GM12878 (cell line): Measurements from ENCODE around the gene CHAC1. TPM values are rescaled to one million over a fixed set of nuclear protein-coding genes. Genes with fewer than 3 reads are reported as not detected.

Experiments used
- ATAC-seq: fragments of 200-7000 bp; cut with Tn5 transposase; 3 replicates; pipeline ENCODE4 v1.9.1; 2020; ENCODE audit warnings: mild to moderate bottlenecking, moderate library complexity
- BruUV-seq: library from RNA; stranded (reverse); fragments of 400-500 nt; replicated peaks from 2 replicates; lab custom pipeline; 2021; lab: Mats Ljungman, UMichigan
- CTCF ChIA-PET: fragments of 300-600 bp; sonication (Branson Sonifier 250); formaldehyde crosslinking; extraction: SDS; loops from one replicate; lab custom pipeline; 2021; ENCODE audit warnings: inconsistent platforms; lab: Yijun Ruan, JAX
- POLR2A ChIA-PET: fragments of 350-600 bp; formaldehyde crosslinking; extraction: SDS; loops from one replicate; lab custom pipeline; 2021; ENCODE audit warnings: inconsistent platforms; lab: Charles Lee
- RAD21 ChIA-PET: fragments of 300-600 bp; sonication (Branson Sonifier 250); formaldehyde crosslinking; loops from one replicate; lab custom pipeline; 2023; ENCODE audit warnings: antibody characterized with exemption; ENCODE audit not compliant: unreplicated experiment; lab: Charles Lee
- SMC1A ChIA-PET: fragments of 300-600 bp; sonication (Branson Sonifier 250); formaldehyde crosslinking; loops from one replicate; lab custom pipeline; 2023; ENCODE audit not compliant: unreplicated experiment, uncharacterized antibody; lab: Charles Lee
- DNase-seq: peaks from one replicate; pipeline ENCODE4 v3.0.0-alpha.2; 2011; ENCODE audit warnings: low read depth, low spot score
- FAIRE-seq: peaks from 3 replicates; lab custom pipeline; 2011; peaks lifted over from hg19 to GRCh38; lab: Jason Lieb, UNC
- H2AFZ ChIP-seq: 2 replicates; pipeline ENCODE4 v1.6.0; 2011; ENCODE audit warnings: low read depth, low read length, control low read depth; ENCODE audit not compliant: control insufficient read depth
- H3K27ac ChIP-seq: 2 replicates; pipeline ENCODE4 v1.5.1; 2011; ENCODE audit warnings: control low read depth; ENCODE audit not compliant: control insufficient read depth, insufficient read depth
- H3K27me3 ChIP-seq, 2 experiments: replicated peaks in 1 of 2; 2 replicates each; pipeline versions ENCODE4 v1.6.0 to v1.6.1; 2011; ENCODE audit warnings: low read length in 1 of 2; ENCODE audit not compliant: control insufficient read depth in 2 of 2, insufficient read depth in 2 of 2
- H3K36me3 ChIP-seq, 2 experiments: 2 replicates each; pipeline ENCODE4 v1.5.1; 2011; ENCODE audit warnings: low read length in 1 of 2; ENCODE audit not compliant: control insufficient read depth in 2 of 2, insufficient read depth in 2 of 2
- H3K4me1 ChIP-seq: 2 replicates; pipeline ENCODE4 v1.6.1; 2011; ENCODE audit warnings: mild to moderate bottlenecking, low read length, moderate library complexity, mixed read lengths; ENCODE audit not compliant: control insufficient read depth, insufficient read depth
- H3K4me2 ChIP-seq: 2 replicates; pipeline ENCODE4 v1.6.0; 2011; ENCODE audit warnings: control low read depth; ENCODE audit not compliant: control insufficient read depth, insufficient read depth
- H3K4me3 ChIP-seq: fragments of 200-600 bp; sonication (generic); 2 replicates; pipeline ENCODE4 v1.5.1; 2016
- H3K79me2 ChIP-seq: 2 replicates; pipeline ENCODE4 v1.6.0; 2011; ENCODE audit warnings: low read length; ENCODE audit not compliant: control insufficient read depth, insufficient read depth
- H3K9ac ChIP-seq: 2 replicates; pipeline ENCODE4 v1.8.0; 2011; ENCODE audit warnings: low read length, control low read depth, mixed read lengths; ENCODE audit not compliant: control insufficient read depth, insufficient read depth
- H3K9me3 ChIP-seq: replicated peaks from 3 replicates; pipeline ENCODE4 v1.5.1; 2011; ENCODE audit warnings: mild to moderate bottlenecking, low read length; ENCODE audit not compliant: control insufficient read depth, insufficient read depth
- H4K20me1 ChIP-seq: 2 replicates; pipeline ENCODE4 v1.6.0; 2011; ENCODE audit not compliant: control insufficient read depth, insufficient read depth
- BCL11A ChIP-seq: IDR thresholded peaks from 2 replicates; pipeline ENCODE4 v1.6.1; 2011; ENCODE audit warnings: low read depth, low read length
- ESRRA ChIP-seq: IDR thresholded peaks from 2 replicates; pipeline ENCODE4 v1.6.1; 2012; ENCODE audit warnings: mild to moderate bottlenecking, low read length, improper control_type of control experiment
- ETV6 ChIP-seq, 2 experiments: fragments of 450-650 bp in 1 of 2; IDR thresholded peaks in 1 of 2; conservative IDR thresholded peaks in 1 of 2; 2 replicates each; pipeline ENCODE4 v1.6.1; 2014; ENCODE audit warnings: antibody characterized with exemption in 1 of 2, borderline replicate concordance in 1 of 2, low read depth in 1 of 2, mild to moderate bottlenecking in 1 of 2, moderate library complexity in 1 of 2
- TCF7 ChIP-seq: IDR thresholded peaks from 2 replicates; pipeline ENCODE4 v1.6.1; 2014; ENCODE audit warnings: antibody characterized with exemption, borderline replicate concordance
- WGBS: methylation state at CpG from one replicate; pipeline ENCODE4 v1.1.6; 2016; ENCODE audit warnings: low lambda C conversion rate; ENCODE audit not compliant: insufficient replicate concordance, insufficient coverage; ENCODE audit errors: missing lambda C conversion rate; 5-methylcytosine and 5-hydroxymethylcytosine counted together
- in situ Hi-C: fragments of 300-500 bp; cut with MboI; formaldehyde crosslinking; loops from 9 replicates; pipeline ENCODE4 v1.14.3; 2018; ENCODE audit warnings: mixed read lengths
- intact Hi-C: fragments of 100-400 bp; cut with micrococcal nuclease; formaldehyde crosslinking; loops from one replicate; pipeline ENCODE4 v1.14.2; 2022; ENCODE audit not compliant: unreplicated experiment
- polyA plus RNA-seq, 11 experiments: library from polyadenylated mRNA; depleted of rRNA in 4 of 11; unstranded in 6 of 11; stranded (reverse) in 5 of 11; fragments of >200 nt; fragmentation: Nextera tagmentation in 4 of 11; fragmentation: Illumina TruSeq in 1 of 11; extraction: Ambion mirVana in 4 of 11; extraction: Trizol in 1 of 11; gene quantifications; 1 replicate in 1 of 11; 2 replicates in 10 of 11; pipeline versions ENCODE4 v1.2.1 to v1.2.3, GENCODE V29; 2011 to 2016; ENCODE audit warnings: inconsistent platforms in 2 of 11, missing spikeins in 2 of 11, low read depth in 1 of 11
- total RNA-seq, 4 experiments: library from RNA; depleted of rRNA in 3 of 4; stranded (reverse); fragments of >200 nt in 3 of 4; fragmentation: Illumina TruSeq in 1 of 4; extraction: Trizol in 1 of 4; gene quantifications; 2 replicates each; pipeline versions ENCODE4 v1.2.1 to v1.2.3, GENCODE V29; 2013 to 2021

The CHAC1 gene
- total and polyA plus RNA-seq, 10 of the 15 experiments (the other 5 are each of a cell fraction or from before 2014, with no cell fraction given) = 0.37 to 5.9 (median 3.3) TPM

DNA sequence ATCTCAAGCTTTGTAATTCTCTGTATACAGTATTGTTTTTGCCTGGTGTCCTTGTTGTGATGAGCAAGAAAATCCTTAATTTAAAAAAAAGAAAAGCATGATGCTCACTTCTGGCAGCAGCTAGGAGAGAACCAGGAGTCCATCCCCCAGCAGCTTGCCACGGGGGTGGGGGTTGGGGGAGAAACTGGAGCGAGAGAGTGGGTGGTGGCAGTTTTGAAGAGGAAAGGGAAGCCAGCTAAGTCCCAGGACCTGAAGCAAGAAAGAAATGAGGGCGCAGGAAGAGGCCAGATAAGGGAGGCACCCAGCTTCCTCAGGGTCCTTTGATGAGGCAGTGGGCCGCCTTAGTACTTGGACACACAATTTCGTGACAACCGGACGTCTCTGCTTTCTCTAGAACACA lies 23.5 kb downstream of the CHAC1 start:
- CTCF ChIA-PET = interaction anchor here (0.9 kb wide), 1 partner anchor 46 kb away, joined by 3 read pairs; no protein-coding TSS in a partner anchor
- in situ Hi-C loops (no loop called here), intact Hi-C loops (no loop called here)
- no TSS peak for BruUV-seq
- Histone ChIP-seq H4K20me1 (no peaks in the 10 kb centered on the region), H3K36me3 (peaks cover 0 to 24% of the 10 kb centered on the region in 2 experiments; a peak in 3 of 4 replicates), H3K9ac (no peak overlapping the region), H3K79me2 (no peaks in the 10 kb centered on the region), H3K9me3 (no peaks in the 10 kb centered on the region), H3K4me2 (no peak overlapping the region), H3K27me3 (no peaks in the 10 kb centered on the region), H3K4me3 (no peak overlapping the region), H2AFZ (no peak overlapping the region), H3K27ac (no peak overlapping the region), H3K4me1 (no peaks in the 10 kb centered on the region)
- no peak for FAIRE-seq
- POLR2A ChIA-PET = no interaction called here
- no peak for ATAC-seq
- SMC1A ChIA-PET = no interaction called here
- 94% methylated on average over 7 of the region's 7 CpGs for WGBS
- RAD21 ChIA-PET = no interaction called here
- no peak for TF ChIP-seq TCF7
- TF ChIP-seq ESRRA = no peak
- no peak for TF ChIP-seq BCL11A
- DNase-seq = no peak

DNA sequence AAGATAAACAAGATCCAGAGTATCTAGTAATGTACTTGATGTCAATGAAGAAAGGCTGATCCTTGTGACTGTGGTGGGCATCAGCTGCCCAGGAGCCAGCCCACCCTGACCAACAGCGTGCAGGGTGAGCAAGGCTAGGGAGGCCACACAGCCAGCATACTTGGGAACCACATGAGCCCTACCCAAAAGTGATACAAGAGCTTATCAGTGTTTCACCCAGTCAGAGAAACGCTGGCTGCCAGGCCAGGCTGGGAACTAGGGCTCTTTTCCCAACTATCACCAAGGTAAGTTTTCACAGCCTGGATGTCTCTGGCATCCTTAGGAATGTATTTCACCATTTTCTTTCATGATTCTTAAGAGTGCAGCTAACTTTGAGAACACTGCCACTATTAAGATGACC lies 24.9 kb downstream of the CHAC1 start:
- DNase-seq = no peak
- Histone ChIP-seq H4K20me1 (no peaks in the 10 kb centered on the region), H2AFZ (no peak overlapping the region), H3K4me1 (no peaks in the 10 kb centered on the region), H3K9me3 (no peaks in the 10 kb centered on the region), H3K4me3 (no peak overlapping the region), H3K36me3 (peaks cover 6 to 33% of the 10 kb centered on the region in 2 experiments), H3K79me2 (no peaks in the 10 kb centered on the region), H3K27me3 (no peaks in the 10 kb centered on the region), H3K4me2 (no peak overlapping the region), H3K27ac (no peak overlapping the region), H3K9ac (no peak overlapping the region)
- 78% methylated on average over 2 of the region's 2 CpGs for WGBS
- no TSS peak for BruUV-seq
- ChIA-PET RAD21 (no interaction called here), CTCF (no interaction called here), SMC1A (interaction anchor here (1.0 kb wide), 1 partner anchor 20 kb away, joined by 3 read pairs; no protein-coding TSS in a partner anchor), POLR2A (no interaction called here)
- FAIRE-seq = no peak
- no peak for ATAC-seq
- in situ Hi-C loops = no loop called here
- no peak for TF ChIP-seq ETV6 (conservative IDR thresholded peaks at IDR 0.05 in 1 of 2, IDR thresholded peaks at IDR 0.05 in 1 of 2; ENCODE audit: borderline replicate concordance in 1 of 2, low read depth in 1 of 2)
- intact Hi-C loops = no loop called here
